ENCODE results near the gene RPTOR.

Gene RPTOR

GRCh38 chr17:81013642-81014041 lies 469.0 kb downstream of the RPTOR start:
- TF ChIP-seq ZNF341 (tag by site-specific recombination; IDR thresholded peaks at IDR 0.05; ENCODE audit: low read depth), result peak; percentile 27; the same call in 1 of the 2 replicates
- TF ChIP-seq, protein P1, sequence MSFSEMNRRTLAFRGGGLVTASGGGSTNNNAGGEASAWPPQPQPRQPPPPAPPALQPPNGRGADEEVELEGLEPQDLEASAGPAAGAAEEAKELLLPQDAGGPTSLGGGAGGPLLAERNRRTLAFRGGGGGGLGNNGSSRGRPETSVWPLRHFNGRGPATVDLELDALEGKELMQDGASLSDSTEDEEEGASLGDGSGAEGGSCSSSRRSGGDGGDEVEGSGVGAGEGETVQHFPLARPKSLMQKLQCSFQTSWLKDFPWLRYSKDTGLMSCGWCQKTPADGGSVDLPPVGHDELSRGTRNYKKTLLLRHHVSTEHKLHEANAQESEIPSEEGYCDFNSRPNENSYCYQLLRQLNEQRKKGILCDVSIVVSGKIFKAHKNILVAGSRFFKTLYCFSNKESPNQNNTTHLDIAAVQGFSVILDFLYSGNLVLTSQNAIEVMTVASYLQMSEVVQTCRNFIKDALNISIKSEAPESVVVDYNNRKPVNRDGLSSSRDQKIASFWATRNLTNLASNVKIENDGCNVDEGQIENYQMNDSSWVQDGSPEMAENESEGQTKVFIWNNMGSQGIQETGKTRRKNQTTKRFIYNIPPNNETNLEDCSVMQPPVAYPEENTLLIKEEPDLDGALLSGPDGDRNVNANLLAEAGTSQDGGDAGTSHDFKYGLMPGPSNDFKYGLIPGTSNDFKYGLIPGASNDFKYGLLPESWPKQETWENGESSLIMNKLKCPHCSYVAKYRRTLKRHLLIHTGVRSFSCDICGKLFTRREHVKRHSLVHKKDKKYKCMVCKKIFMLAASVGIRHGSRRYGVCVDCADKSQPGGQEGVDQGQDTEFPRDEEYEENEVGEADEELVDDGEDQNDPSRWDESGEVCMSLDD (tag by site-specific recombination; IDR thresholded peaks at IDR 0.05), result no peak
- TF ChIP-seq ATF2 (tag by site-specific recombination; IDR thresholded peaks at IDR 0.05; ENCODE audit: low read depth), result no peak
- peak; percentile 52 for TF ChIP-seq OSR2 (tag by site-specific recombination; IDR thresholded peaks at IDR 0.05)
- H3K4me1 ChIP-seq (ENCODE audit: control insufficient read depth, insufficient read depth, low read length), result no peaks in the 10 kb centered on the region
- ChIA-PET CTCF (interaction anchor here (2.3 kb wide), 2 partner anchors 10 to 85 kb away, joined by 6 to 13 read pairs; no protein-coding TSS in a partner anchor), POLR2A (no interaction called here)
- H3K27ac ChIP-seq (ENCODE audit: extremely low read depth, low read depth, low read length), result no peak overlapping the region
- no peaks in the 10 kb centered on the region for H3K36me3 ChIP-seq (ENCODE audit: control insufficient read depth in 2 of 2, insufficient read depth in 1 of 2, low read length in 2 of 2)
- H3K9me3 ChIP-seq (ENCODE audit: control insufficient read depth, insufficient read depth, low read depth, low read length), result no peaks in the 10 kb centered on the region
- H3K4me3 ChIP-seq (ENCODE audit: low read depth, low read length), result no peak overlapping the region

DNA sequence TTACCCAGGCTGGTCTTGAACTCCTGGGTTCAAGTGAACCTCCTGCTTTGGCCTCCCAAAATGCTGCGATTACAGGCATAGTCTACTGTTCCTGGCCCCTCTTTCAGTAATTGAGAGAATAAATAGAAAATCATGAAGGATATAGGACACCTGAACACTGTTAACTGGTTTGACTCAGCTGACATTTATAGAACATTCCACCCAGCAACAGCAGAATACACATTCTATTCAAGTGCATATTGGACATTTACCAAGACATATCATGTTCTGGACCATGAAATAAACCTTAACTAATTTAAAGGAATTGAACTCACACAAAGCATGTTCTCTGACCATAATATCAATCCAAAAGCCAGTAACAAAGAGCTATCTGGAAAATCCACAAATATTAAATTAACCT lies 470.5 kb downstream of the RPTOR start:
- ChIA-PET CTCF (interaction anchor here (0.6 to 1.8 kb wide), 4 partner anchors 8 to 81 kb away, joined by 3 to 14 read pairs (median 8); no protein-coding TSS in a partner anchor), POLR2A (no interaction called here)
- Histone ChIP-seq H3K27ac (ENCODE audit: extremely low read depth, low read depth, low read length) (no peak overlapping the region), H3K4me3 (ENCODE audit: low read depth, low read length) (no peak overlapping the region), H3K36me3 (ENCODE audit: control insufficient read depth in 2 of 2, insufficient read depth in 1 of 2, low read length in 2 of 2) (no peaks in the 10 kb centered on the region), H3K4me1 (ENCODE audit: control insufficient read depth, insufficient read depth, low read length) (no peaks in the 10 kb centered on the region), H3K9me3 (ENCODE audit: control insufficient read depth, insufficient read depth, low read depth, low read length) (no peaks in the 10 kb centered on the region)
- TF ChIP-seq ZNF660 (tag by site-specific recombination; IDR thresholded peaks at IDR 0.05) (no peak), ZBTB26 (tag by site-specific recombination; optimal IDR thresholded peaks at IDR 0.05) (no peak), ZNF239 (tag by site-specific recombination; IDR thresholded peaks at IDR 0.05) (no peak), YY2 (tag by site-specific recombination; IDR thresholded peaks at IDR 0.05) (no peak), ZNF341 (tag by site-specific recombination; IDR thresholded peaks at IDR 0.05; ENCODE audit: low read depth) (no peak), ZFHX2 (tag by site-specific recombination; conservative IDR thresholded peaks at IDR 0.05) (no peak), ZNF701 (tag by site-specific recombination; IDR thresholded peaks at IDR 0.05) (no peak), ZNF426 (tag by site-specific recombination; IDR thresholded peaks at IDR 0.05) (no peak), ZSCAN18 (tag by site-specific recombination; IDR thresholded peaks at IDR 0.05) (no peak), ZNF529 (tag by site-specific recombination; IDR thresholded peaks at IDR 0.05; ENCODE audit: insufficient replicate concordance) (no peak), ZNF76 (tag by site-specific recombination; IDR thresholded peaks at IDR 0.05; ENCODE audit: borderline replicate concordance, low read depth) (no peak), ZNF274 (IDR thresholded peaks at IDR 0.05; ENCODE audit: low read length) (no peak), ZNF274 (tag by site-specific recombination; IDR thresholded peaks at IDR 0.05; ENCODE audit: borderline replicate concordance) (no peak)
- TF ChIP-seq, protein P2, sequence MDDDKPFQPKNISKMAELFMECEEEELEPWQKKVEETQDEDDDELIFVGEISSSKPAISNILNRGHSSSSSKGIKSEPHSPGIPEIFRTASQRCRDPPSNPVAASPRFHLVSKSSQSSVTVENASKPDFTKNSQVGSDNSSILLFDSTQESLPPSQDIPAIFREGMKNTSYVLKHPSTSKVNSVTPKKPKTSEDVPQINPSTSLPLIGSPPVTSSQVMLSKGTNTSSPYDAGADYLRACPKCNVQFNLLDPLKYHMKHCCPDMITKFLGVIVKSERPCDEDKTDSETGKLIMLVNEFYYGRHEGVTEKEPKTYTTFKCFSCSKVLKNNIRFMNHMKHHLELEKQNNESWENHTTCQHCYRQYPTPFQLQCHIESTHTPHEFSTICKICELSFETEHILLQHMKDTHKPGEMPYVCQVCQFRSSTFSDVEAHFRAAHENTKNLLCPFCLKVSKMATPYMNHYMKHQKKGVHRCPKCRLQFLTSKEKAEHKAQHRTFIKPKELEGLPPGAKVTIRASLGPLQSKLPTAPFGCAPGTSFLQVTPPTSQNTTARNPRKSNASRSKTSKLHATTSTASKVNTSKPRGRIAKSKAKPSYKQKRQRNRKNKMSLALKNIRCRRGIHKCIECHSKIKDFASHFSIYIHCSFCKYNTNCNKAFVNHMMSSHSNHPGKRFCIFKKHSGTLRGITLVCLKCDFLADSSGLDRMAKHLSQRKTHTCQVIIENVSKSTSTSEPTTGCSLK (tag by site-specific recombination; IDR thresholded peaks at IDR 0.05), result no peak
- TF ChIP-seq, protein P3, sequence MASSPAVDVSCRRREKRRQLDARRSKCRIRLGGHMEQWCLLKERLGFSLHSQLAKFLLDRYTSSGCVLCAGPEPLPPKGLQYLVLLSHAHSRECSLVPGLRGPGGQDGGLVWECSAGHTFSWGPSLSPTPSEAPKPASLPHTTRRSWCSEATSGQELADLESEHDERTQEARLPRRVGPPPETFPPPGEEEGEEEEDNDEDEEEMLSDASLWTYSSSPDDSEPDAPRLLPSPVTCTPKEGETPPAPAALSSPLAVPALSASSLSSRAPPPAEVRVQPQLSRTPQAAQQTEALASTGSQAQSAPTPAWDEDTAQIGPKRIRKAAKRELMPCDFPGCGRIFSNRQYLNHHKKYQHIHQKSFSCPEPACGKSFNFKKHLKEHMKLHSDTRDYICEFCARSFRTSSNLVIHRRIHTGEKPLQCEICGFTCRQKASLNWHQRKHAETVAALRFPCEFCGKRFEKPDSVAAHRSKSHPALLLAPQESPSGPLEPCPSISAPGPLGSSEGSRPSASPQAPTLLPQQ (tag by site-specific recombination; IDR thresholded peaks at IDR 0.05), result no peak
- TF ChIP-seq, protein P4, sequence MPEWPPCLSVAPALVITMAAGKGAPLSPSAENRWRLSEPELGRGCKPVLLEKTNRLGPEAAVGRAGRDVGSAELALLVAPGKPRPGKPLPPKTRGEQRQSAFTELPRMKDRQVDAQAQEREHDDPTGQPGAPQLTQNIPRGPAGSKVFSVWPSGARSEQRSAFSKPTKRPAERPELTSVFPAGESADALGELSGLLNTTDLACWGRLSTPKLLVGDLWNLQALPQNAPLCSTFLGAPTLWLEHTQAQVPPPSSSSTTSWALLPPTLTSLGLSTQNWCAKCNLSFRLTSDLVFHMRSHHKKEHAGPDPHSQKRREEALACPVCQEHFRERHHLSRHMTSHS (tag by site-specific recombination; IDR thresholded peaks at IDR 0.05), result no peak
